IMR-90 (cell line): ENCODE data around the gene GMFB. TPM values are rescaled to one million over a fixed set of nuclear protein-coding genes. Genes with fewer than 3 reads are reported as not detected.
"Not testable (repeated sequence)": the region's sequence is repeated elsewhere in the genome, so short reads cannot be mapped to it uniquely, and the experiment has no call there.

Experiments used
- ATAC-seq: fragments of 200-7000 bp; cut with Tn5 transposase; 2 replicates; pipeline ENCODE4 v1.9.1; 2020; ENCODE audit warnings: low read depth, mild to moderate bottlenecking, moderate library complexity
- BruUV-seq: library from RNA; stranded (reverse); fragments of 400-500 nt; replicated peaks from 2 replicates; lab custom pipeline; 2021; lab: Mats Ljungman, UMichigan
- CTCF ChIA-PET: fragments of 300-600 bp; formaldehyde crosslinking; extraction: SDS; loops from one replicate; lab custom pipeline; 2021; ENCODE audit warnings: antibody characterized with exemption; lab: Yijun Ruan, JAX
- POLR2A ChIA-PET: fragments of 300-600 bp; sonication (Branson Sonifier 250); formaldehyde crosslinking; loops from one replicate; lab custom pipeline; 2022; ENCODE audit warnings: antibody characterized with exemption; ENCODE audit not compliant: unreplicated experiment; lab: Charles Lee
- DNase-seq: peaks from one replicate; pipeline ENCODE4 v3.0.0; 2013
- H2AFZ ChIP-seq: replicated peaks from 2 replicates; pipeline ENCODE3; 2013; ENCODE audit warnings: low read length, mild to moderate bottlenecking; ENCODE audit not compliant: poor library complexity
- H2AK5ac ChIP-seq: 2 replicates; pipeline ENCODE4 v1.6.1; 2013; ENCODE audit warnings: low read depth, low read length, inconsistent platforms
- H2AK9ac ChIP-seq: replicated peaks from 2 replicates; pipeline ENCODE3; 2013; ENCODE audit warnings: mild to moderate bottlenecking, low read depth, low read length, moderate library complexity; ENCODE audit not compliant: poor library complexity
- H2BK120ac ChIP-seq: 2 replicates; pipeline ENCODE4 v1.6.1; 2013; ENCODE audit warnings: low read depth, low read length, inconsistent platforms
- H2BK15ac ChIP-seq: 3 replicates; pipeline ENCODE4 v1.6.1; 2013; ENCODE audit warnings: low read depth, low read length, inconsistent platforms
- H2BK20ac ChIP-seq: 2 replicates; pipeline ENCODE4 v1.6.1; 2013; ENCODE audit warnings: low read depth, mild to moderate bottlenecking, inconsistent platforms, low read length, moderate library complexity
- H2BK5ac ChIP-seq: 2 replicates; pipeline ENCODE4 v1.6.1; 2013; ENCODE audit warnings: mild to moderate bottlenecking, low read depth, low read length, inconsistent platforms; ENCODE audit not compliant: poor library complexity, severe bottlenecking
- H3K14ac ChIP-seq: replicated peaks from 2 replicates; pipeline ENCODE4 v1.6.1; 2013; ENCODE audit warnings: low read depth, low read length, inconsistent platforms
- H3K18ac ChIP-seq: 2 replicates; pipeline ENCODE4 v1.6.1; 2013; ENCODE audit warnings: low read depth, low read length, control low read depth
- H3K23ac ChIP-seq: 2 replicates; pipeline ENCODE4 v1.6.1; 2013; ENCODE audit warnings: low read depth, low read length, inconsistent platforms
- H3K27ac ChIP-seq: 2 replicates; pipeline ENCODE4 v1.5.1; 2013; ENCODE audit warnings: mild to moderate bottlenecking, control low read depth, low read length; ENCODE audit not compliant: insufficient read depth
- H3K27me3 ChIP-seq: 2 replicates; pipeline ENCODE4 v1.6.1; 2013; ENCODE audit warnings: low read length; ENCODE audit not compliant: control insufficient read depth, insufficient read depth
- H3K36me3 ChIP-seq: 2 replicates; pipeline ENCODE4 v1.6.1; 2013; ENCODE audit warnings: low read length, mixed read lengths; ENCODE audit not compliant: control insufficient read depth, insufficient read depth
- H3K4ac ChIP-seq: 2 replicates; pipeline ENCODE4 v1.6.1; 2013; ENCODE audit warnings: low read depth, low read length, inconsistent platforms
- H3K4me1 ChIP-seq: 2 replicates; pipeline ENCODE4 v1.6.1; 2013; ENCODE audit warnings: low read length, mixed read lengths; ENCODE audit not compliant: control insufficient read depth, insufficient read depth
- H3K4me2 ChIP-seq: 2 replicates; pipeline ENCODE4 v1.6.1; 2013; ENCODE audit warnings: low read depth, mild to moderate bottlenecking, control low read depth, low read length, moderate library complexity
- H3K4me3 ChIP-seq: 2 replicates; pipeline ENCODE4 v1.5.1; 2013; ENCODE audit warnings: low read depth, mild to moderate bottlenecking, control low read depth, low read length, moderate library complexity; ENCODE audit not compliant: insufficient read depth
- H3K56ac ChIP-seq: 2 replicates; pipeline ENCODE4 v1.6.1; 2013; ENCODE audit warnings: low read length, inconsistent platforms; ENCODE audit not compliant: insufficient read depth; ENCODE audit errors: extremely low read depth
- H3K79me1 ChIP-seq, 2 experiments: 2 replicates each; pipeline ENCODE4 v1.6.1; 2013; ENCODE audit warnings: low read length in 2 of 2, inconsistent platforms in 1 of 2, low read depth in 1 of 2
- H3K9ac ChIP-seq: 2 replicates; pipeline ENCODE4 v1.6.1; 2013; ENCODE audit warnings: low read depth, low read length, control low read depth
- H3K9me1 ChIP-seq: 2 replicates; pipeline ENCODE4 v1.6.1; 2013; ENCODE audit warnings: low read length, inconsistent platforms; ENCODE audit not compliant: insufficient read depth
- H3K9me3 ChIP-seq: 2 replicates; pipeline ENCODE4 v1.6.1; 2013; ENCODE audit warnings: low read length; ENCODE audit not compliant: control insufficient read depth, insufficient read depth
- H4K20me1 ChIP-seq: 2 replicates; pipeline ENCODE4 v1.6.1; 2013; ENCODE audit warnings: low read length, inconsistent platforms; ENCODE audit not compliant: insufficient read depth
- H4K5ac ChIP-seq: 2 replicates; pipeline ENCODE4 v1.6.1; 2013; ENCODE audit warnings: mild to moderate bottlenecking, low read depth, low read length, control low read depth
- H4K8ac ChIP-seq, 2 experiments: 2 replicates each; pipeline ENCODE4 v1.6.1; 2013; ENCODE audit warnings: low read depth in 2 of 2, low read length in 2 of 2, control low read depth in 1 of 2, inconsistent platforms in 1 of 2
- H4K91ac ChIP-seq: 2 replicates; pipeline ENCODE4 v1.6.1; 2013; ENCODE audit warnings: low read depth, low read length, inconsistent platforms; ENCODE audit not compliant: insufficient read depth
- WGBS, 2 experiments: methylation state at CpG; one replicate each; pipeline versions ENCODE4 v1.1.5 to v1.1.7; 2013; ENCODE audit warnings: missing lambda C conversion rate in 2 of 2; ENCODE audit not compliant: insufficient read length in 1 of 2; ENCODE audit errors: extremely low coverage in 2 of 2; 5-methylcytosine and 5-hydroxymethylcytosine counted together
- dilution Hi-C: fragments of 300-500 bp; cut with HindIII; formaldehyde crosslinking; loops from one replicate; pipeline ENCODE4 v1.14.3; 2018; ENCODE audit warnings: low sequenced_read_pairs; ENCODE audit not compliant: unreplicated experiment
- in situ Hi-C: fragments of 300-500 bp; cut with MboI; formaldehyde crosslinking; loops from 3 replicates; pipeline ENCODE4 v1.14.3; 2019; ENCODE audit warnings: low sequenced_read_pairs, inconsistent platforms, mixed read lengths
- intact Hi-C: fragments of 100-400 bp; cut with micrococcal nuclease; formaldehyde crosslinking; loops from 2 replicates; pipeline ENCODE4 v1.10.0; 2022
- polyA plus RNA-seq, 3 experiments: library from polyadenylated mRNA; depleted of rRNA; stranded (reverse); fragments of >200 nt; gene quantifications; 2 replicates each; pipeline ENCODE4 v1.2.3, GENCODE V29; 2012; ENCODE audit warnings: low replicate concordance in 1 of 3
- total RNA-seq: library from RNA; depleted of rRNA; stranded (reverse); fragments of >200 nt; gene quantifications from 2 replicates; pipeline ENCODE4 v1.2.3, GENCODE V29; 2012

Gene GMFB
- total and polyA plus RNA-seq, 2 of the 4 experiments (the other 2 are of a cell fraction) = 22.4 to 59.1 TPM

- H2AFZ ChIP-seq, H3K27me3 ChIP-seq, H2BK5ac ChIP-seq, H4K8ac ChIP-seq, H3K4me1 ChIP-seq, H3K79me1 ChIP-seq, ATAC-seq, H3K9me3 ChIP-seq, H3K9ac ChIP-seq, H3K4ac ChIP-seq, H3K4me2 ChIP-seq, H3K27ac ChIP-seq, H2BK120ac ChIP-seq, H3K18ac ChIP-seq, H2BK15ac ChIP-seq, H3K36me3 ChIP-seq, BruUV-seq, dilution Hi-C loops, H4K91ac ChIP-seq, H3K9me1 ChIP-seq, H3K4me3 ChIP-seq, H4K5ac ChIP-seq, intact Hi-C loops, in situ Hi-C loops, H3K23ac ChIP-seq, H3K56ac ChIP-seq, H2BK20ac ChIP-seq, H2AK5ac ChIP-seq, H4K20me1 ChIP-seq, H2AK9ac ChIP-seq, H3K14ac ChIP-seq: not testable (repeated sequence)
- POLR2A ChIA-PET = interaction anchor here (0.6 kb wide), 1 partner anchor 59 kb away, joined by 5 read pairs; no protein-coding TSS in a partner anchor
- no CpG with 5 or more reads among the region's 1 CpG for WGBS, 2 experiments
- CTCF ChIA-PET = interaction anchor here (0.6 to 0.7 kb wide), 2 partner anchors 17 to 529 kb away, joined by 3 to 4 read pairs; no protein-coding TSS in a partner anchor
- DNase-seq = peak; percentile 32
Measured at GRCh38 chr14:54456820-54457608, 31.8 kb downstream of the GMFB start.
